Thymus (tissue), 14 donors: ENCODE data around the gene STAC. TPM values are rescaled to one million over a fixed set of nuclear protein-coding genes. Genes with fewer than 3 reads are reported as not detected.
A peak's percentile ranks its signal among the peaks of the same experiment; 100 is the strongest.

Source experiments
- DNase-seq, 9 donors: peaks; one replicate each; pipeline ENCODE4 v3.0.0-alpha.2; 2013; ENCODE audit warnings: low spot score in 9 of 9, low read depth in 6 of 9, missing footprints in 1 of 9
- H3K27ac ChIP-seq, 2 donors: one replicate each; pipeline ENCODE4 v1.5.1; 2013; ENCODE audit warnings: control low read depth in 1 of 2, low read depth in 1 of 2, low read length in 1 of 2, mild to moderate bottlenecking in 1 of 2, moderate library complexity in 1 of 2
- H3K27me3 ChIP-seq, 2 donors: one replicate each; pipeline ENCODE4 v1.5.1; 2013; ENCODE audit warnings: low read length in 1 of 2; ENCODE audit not compliant: control insufficient read depth in 2 of 2, insufficient read depth in 1 of 2
- H3K36me3 ChIP-seq, 2 donors: one replicate each; pipeline ENCODE4 v1.5.1; 2013; ENCODE audit warnings: low read length in 1 of 2, mild to moderate bottlenecking in 1 of 2, moderate library complexity in 1 of 2; ENCODE audit not compliant: control insufficient read depth in 2 of 2, insufficient read depth in 2 of 2
- H3K4me1 ChIP-seq, 2 donors: one replicate each; pipeline ENCODE4 v1.5.1; 2013; ENCODE audit warnings: low read length in 2 of 2; ENCODE audit not compliant: control insufficient read depth in 2 of 2, insufficient read depth in 2 of 2
- H3K4me3 ChIP-seq, 2 donors: one replicate each; pipeline ENCODE4 v1.5.1; 2013; ENCODE audit warnings: low read length in 2 of 2, control low read depth in 1 of 2, mild to moderate bottlenecking in 1 of 2
- H3K9me3 ChIP-seq, 2 donors: one replicate each; pipeline ENCODE4 v1.5.1; 2013; ENCODE audit warnings: low read length in 1 of 2, mild to moderate bottlenecking in 1 of 2; ENCODE audit not compliant: control insufficient read depth in 2 of 2, insufficient read depth in 1 of 2
- WGBS: extraction: QIAGEN DNeasy Blood & Tissue Kit; methylation state at CpG from one replicate; pipeline ENCODE4 v1.1.7; 2013; 5-methylcytosine and 5-hydroxymethylcytosine counted together
- long read RNA-seq, 10 donors: transcript quantifications; one replicate each; lab custom pipeline, GENCODE V29; 2026
- polyA plus RNA-seq: library from polyadenylated mRNA; stranded (reverse); fragments of 200-250 nt; gene quantifications from one replicate; pipeline ENCODE4 v1.2.3, GENCODE V29; 2013
- total RNA-seq: library from RNA; stranded (reverse); fragments of 120-200 nt; gene quantifications from one replicate; pipeline ENCODE4 v1.2.4, GENCODE V29; 2013
- donor health status: healthy.

Gene STAC
- 1.7 TPM for total RNA-seq
- 0.80 TPM for polyA plus RNA-seq
- long read RNA-seq, donor 1: 0 reads
- long read RNA-seq, donor 2, partial matches to known transcripts: 0 of 1 reads
- long read RNA-seq, donor 2, other reads (novel, unspliced or antisense): 0 of 1 reads
- long read RNA-seq, donor 3: 0 reads
- long read RNA-seq, donor 4: 0 reads
- long read RNA-seq, donor 5: 0 reads
- long read RNA-seq, donor 6, partial matches to known transcripts: 0 of 1 reads
- long read RNA-seq, donor 6, other reads (novel, unspliced or antisense): 0 of 1 reads
- long read RNA-seq, donor 7: 0 reads
- long read RNA-seq, donor 8: 0 reads
- long read RNA-seq, donor 9, partial matches to known transcripts: 0 of 1 reads
- long read RNA-seq, donor 9, other reads (novel, unspliced or antisense): 0 of 1 reads
- long read RNA-seq, donor 10: 0 reads

GRCh38 chr3:36380221-36381031 is at the start of gene STAC:
TSS of gene STAC (plus strand) at chr3:36380504. CDS start at chr3:36380644, 140 bp downstream.
- WGBS: 2% methylated on average over 73 of the region's 73 CpGs
- Histone ChIP-seq H3K27me3 (peaks cover 16 to 31% of the 10 kb centered on the region in 2 donors), H3K36me3 (no peaks in the 10 kb centered on the region), H3K4me3 (peak within 1 kb of the TSS; percentile 5 to 48), H3K9me3 (no peaks in the 10 kb centered on the region), H3K4me1 (peaks cover 0 to 6% of the 10 kb centered on the region in 2 donors), H3K27ac (no peak within 1 kb of the TSS)
- DNase-seq: peak in 1 of 9 donors; percentile 10

- Histone ChIP-seq H3K9me3 (peaks cover 0 to 1% of the 10 kb centered on the region in 2 donors), H3K27me3 (no peaks in the 10 kb centered on the region), H3K4me3 (no peak overlapping the region), H3K36me3 (no peaks in the 10 kb centered on the region), H3K27ac (no peak overlapping the region), H3K4me1 (no peaks in the 10 kb centered on the region)
- DNase-seq: no peak
Measured at GRCh38 chr3:36332139-36332538, 48.2 kb upstream of the STAC start.

GRCh38 chr3:36362216-36362615 is 18.1 kb upstream of the STAC start:
- 96% methylated on average over 4 of the region's 4 CpGs for WGBS
- no peak overlapping the region for H3K4me3 ChIP-seq
- no peaks in the 10 kb centered on the region for H3K27me3 ChIP-seq
- H3K9me3 ChIP-seq: no peaks in the 10 kb centered on the region
- no peak for DNase-seq
- H3K4me1 ChIP-seq: no peaks in the 10 kb centered on the region
- H3K36me3 ChIP-seq: no peaks in the 10 kb centered on the region
- no peak overlapping the region for H3K27ac ChIP-seq

GRCh38 chr3:36362973-36363372 is 17.3 kb upstream of the STAC start:
- Histone ChIP-seq H3K4me3 (no peak overlapping the region), H3K9me3 (no peaks in the 10 kb centered on the region), H3K27ac (no peak overlapping the region), H3K27me3 (no peaks in the 10 kb centered on the region), H3K4me1 (no peaks in the 10 kb centered on the region), H3K36me3 (no peaks in the 10 kb centered on the region)
- WGBS: 97% methylated on average over 2 of the region's 2 CpGs
- no peak for DNase-seq

GRCh38 chr3:36364260-36364659 is 16.0 kb upstream of the STAC start:
- Histone ChIP-seq H3K4me1 (no peaks in the 10 kb centered on the region), H3K36me3 (no peaks in the 10 kb centered on the region), H3K27ac (no peak overlapping the region), H3K9me3 (no peaks in the 10 kb centered on the region), H3K27me3 (no peaks in the 10 kb centered on the region), H3K4me3 (no peak overlapping the region)
- WGBS: 98% methylated on average over 4 of the region's 4 CpGs
- no peak for DNase-seq

- 96% methylated on average over 3 of the region's 3 CpGs for whole genome bisulfite sequencing
- DNase-seq: no peak
- no peaks in the 10 kb centered on the region for H3K36me3 ChIP-seq
Measured at GRCh38 chr3:36365829-36366228, 14.5 kb upstream of the STAC start.

GRCh38 chr3:36366308-36366707 is 14.0 kb upstream of the STAC start:
- Histone ChIP-seq H3K4me3 (no peak overlapping the region), H3K9me3 (no peaks in the 10 kb centered on the region), H3K4me1 (no peaks in the 10 kb centered on the region), H3K36me3 (no peaks in the 10 kb centered on the region), H3K27ac (no peak overlapping the region), H3K27me3 (no peaks in the 10 kb centered on the region)
- DNase-seq: no peak
- 97% methylated on average over 4 of the region's 4 CpGs for WGBS

More at GRCh38 chr3:36365829-36366228, 14.5 kb upstream of the STAC start:
- Histone ChIP-seq H3K27ac (no peak overlapping the region), H3K4me3 (no peak overlapping the region), H3K4me1 (no peaks in the 10 kb centered on the region), H3K9me3 (no peaks in the 10 kb centered on the region), H3K27me3 (no peaks in the 10 kb centered on the region)

- Histone ChIP-seq H3K9me3 (no peaks in the 10 kb centered on the region), H3K4me1 (no peaks in the 10 kb centered on the region), H3K27me3 (no peaks in the 10 kb centered on the region), H3K4me3 (no peak overlapping the region), H3K36me3 (no peaks in the 10 kb centered on the region), H3K27ac (no peak overlapping the region)
- WGBS: 97% methylated on average over 3 of the region's 3 CpGs
- no peak for DNase-seq
Measured at GRCh38 chr3:36367912-36368573, 12.3 kb upstream of the STAC start.

- Histone ChIP-seq H3K27ac (no peak overlapping the region), H3K4me3 (no peak overlapping the region), H3K36me3 (no peaks in the 10 kb centered on the region), H3K4me1 (no peaks in the 10 kb centered on the region), H3K9me3 (no peaks in the 10 kb centered on the region), H3K27me3 (no peaks in the 10 kb centered on the region)
- no peak for DNase-seq
Measured at GRCh38 chr3:36372534-36372935, 7.8 kb upstream of the STAC start.
